Measurements from ENCODE around the gene FCGR1A. TPM values are rescaled to one million over a fixed set of nuclear protein-coding genes. Genes with fewer than 3 reads are reported as not detected.
"Not testable (repeated sequence)": the region's sequence is repeated elsewhere in the genome, so short reads cannot be mapped to it uniquely, and the experiment has no call there.

The FCGR1A gene
- 26.2 TPM for total RNA-seq

- not testable (repeated sequence) for H3K4me1 ChIP-seq (ENCODE audit: insufficient read depth, low read length); H3K9me3 ChIP-seq (ENCODE audit: low read depth, low read length); H3K27me3 ChIP-seq (ENCODE audit: insufficient read depth, low read length)
- peak within 1 kb of the TSS; percentile 16 for H3K4me3 ChIP-seq (ENCODE audit: low read length)
Measured at GRCh38 chr1:149782600-149782999, at the start of gene FCGR1A. Gene FCGR1A, plus strand, starts transcription at chr1:149782694. Its CDS starts 50 bp downstream, at chr1:149782744.

GRCh38 chr1:149732781-149733180 is 49.7 kb upstream of the FCGR1A start:
- not testable (repeated sequence) for H3K27me3 ChIP-seq (ENCODE audit: insufficient read depth, low read length); H3K4me3 ChIP-seq (ENCODE audit: low read length); H3K4me1 ChIP-seq (ENCODE audit: insufficient read depth, low read length); H3K9me3 ChIP-seq (ENCODE audit: low read depth, low read length)

- H3K9me3 ChIP-seq (ENCODE audit: low read depth, low read length); H3K4me1 ChIP-seq (ENCODE audit: insufficient read depth, low read length); H3K4me3 ChIP-seq (ENCODE audit: low read length); H3K27me3 ChIP-seq (ENCODE audit: insufficient read depth, low read length): not testable (repeated sequence)
Measured at GRCh38 chr1:149734692-149735091, 47.8 kb upstream of the FCGR1A start.

DNA sequence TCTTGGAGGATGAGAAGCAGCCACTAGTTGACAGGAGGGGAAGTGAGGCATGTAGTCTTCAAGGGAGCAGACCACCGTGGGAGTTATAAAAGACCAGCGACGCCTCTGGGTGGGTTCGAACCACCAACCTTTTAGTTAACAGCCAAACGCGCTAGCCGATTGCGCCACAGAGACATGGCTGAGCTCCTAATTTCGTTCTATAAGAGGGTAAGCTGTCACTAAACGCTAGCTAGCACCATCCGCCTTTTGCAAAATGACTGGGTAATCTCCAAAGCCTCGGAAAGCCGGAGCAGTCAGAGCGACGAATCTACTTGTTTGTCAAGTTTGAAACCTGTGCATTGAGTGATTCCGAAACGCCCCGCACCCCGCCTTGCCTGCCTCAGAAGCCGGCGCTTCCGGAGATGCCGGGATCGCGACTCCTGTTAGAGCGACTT is 42.3 kb upstream of the FCGR1A start:
- H3K4me1 ChIP-seq (ENCODE audit: insufficient read depth, low read length); H3K9me3 ChIP-seq (ENCODE audit: low read depth, low read length); H3K4me3 ChIP-seq (ENCODE audit: low read length); H3K27me3 ChIP-seq (ENCODE audit: insufficient read depth, low read length): not testable (repeated sequence)

GRCh38 chr1:149740590-149741230 is 41.8 kb upstream of the FCGR1A start:
- not testable (repeated sequence) for H3K4me3 ChIP-seq (ENCODE audit: low read length); H3K27me3 ChIP-seq (ENCODE audit: insufficient read depth, low read length); H3K9me3 ChIP-seq (ENCODE audit: low read depth, low read length); H3K4me1 ChIP-seq (ENCODE audit: insufficient read depth, low read length)

DNA sequence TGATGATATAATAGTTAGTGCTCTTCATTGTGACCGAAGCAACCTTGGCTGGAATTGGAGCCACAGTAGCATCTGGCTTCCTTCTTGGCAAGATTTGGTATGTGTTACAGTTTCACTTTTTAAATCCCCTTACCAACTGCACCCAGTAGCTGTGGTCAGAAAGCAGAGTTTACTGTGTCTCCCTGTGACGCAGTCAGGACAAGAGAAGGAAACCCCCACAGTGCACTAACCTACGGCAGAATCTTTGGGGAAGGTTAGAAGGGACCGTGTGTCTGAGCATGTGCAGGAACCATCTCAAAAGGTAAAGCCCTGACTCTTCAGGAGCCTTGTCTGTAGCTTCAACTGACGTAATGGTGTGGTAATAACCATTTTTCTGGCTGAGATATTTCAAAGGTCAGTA is 40.6 kb upstream of the FCGR1A start:
- H3K9me3 ChIP-seq (ENCODE audit: low read depth, low read length); H3K4me1 ChIP-seq (ENCODE audit: insufficient read depth, low read length); H3K4me3 ChIP-seq (ENCODE audit: low read length); H3K27me3 ChIP-seq (ENCODE audit: insufficient read depth, low read length): not testable (repeated sequence)

- H3K27me3 ChIP-seq (ENCODE audit: insufficient read depth, low read length); H3K4me3 ChIP-seq (ENCODE audit: low read length); H3K9me3 ChIP-seq (ENCODE audit: low read depth, low read length); H3K4me1 ChIP-seq (ENCODE audit: insufficient read depth, low read length): not testable (repeated sequence)
Measured at GRCh38 chr1:149746463-149747356, 35.8 kb upstream of the FCGR1A start.

- not testable (repeated sequence) for H3K9me3 ChIP-seq (ENCODE audit: low read depth, low read length); H3K4me3 ChIP-seq (ENCODE audit: low read length); H3K4me1 ChIP-seq (ENCODE audit: insufficient read depth, low read length); H3K27me3 ChIP-seq (ENCODE audit: insufficient read depth, low read length)
Measured at GRCh38 chr1:149747359-149748143, 34.9 kb upstream of the FCGR1A start.

DNA sequence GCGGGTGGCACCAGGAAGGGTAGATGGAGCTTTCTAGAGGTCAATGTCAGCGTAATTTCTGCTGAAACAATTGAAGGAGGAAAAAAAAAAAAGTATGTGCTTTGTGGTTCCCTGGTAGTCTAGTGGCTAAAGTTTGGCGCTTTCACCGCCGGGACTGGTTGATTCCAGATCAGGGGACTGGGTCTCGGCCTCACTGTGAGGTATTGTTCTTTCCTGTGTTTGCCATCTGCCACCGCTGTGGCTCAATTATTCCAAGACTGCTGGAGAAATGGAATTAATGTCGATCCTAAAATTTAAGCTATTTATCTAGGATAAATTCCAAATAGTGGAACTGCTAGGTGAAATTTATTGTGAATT is 34.4 kb upstream of the FCGR1A start:
- H3K27me3 ChIP-seq (ENCODE audit: insufficient read depth, low read length); H3K4me3 ChIP-seq (ENCODE audit: low read length); H3K9me3 ChIP-seq (ENCODE audit: low read depth, low read length); H3K4me1 ChIP-seq (ENCODE audit: insufficient read depth, low read length): not testable (repeated sequence)

- not testable (repeated sequence) for H3K27me3 ChIP-seq (ENCODE audit: insufficient read depth, low read length); H3K4me1 ChIP-seq (ENCODE audit: insufficient read depth, low read length); H3K4me3 ChIP-seq (ENCODE audit: low read length); H3K9me3 ChIP-seq (ENCODE audit: low read depth, low read length)
Measured at GRCh38 chr1:149750562-149750961, 31.9 kb upstream of the FCGR1A start.

GRCh38 chr1:149752186-149752585 is 30.3 kb upstream of the FCGR1A start:
- not testable (repeated sequence) for H3K9me3 ChIP-seq (ENCODE audit: low read depth, low read length); H3K4me3 ChIP-seq (ENCODE audit: low read length); H3K4me1 ChIP-seq (ENCODE audit: insufficient read depth, low read length); H3K27me3 ChIP-seq (ENCODE audit: insufficient read depth, low read length)

DNA sequence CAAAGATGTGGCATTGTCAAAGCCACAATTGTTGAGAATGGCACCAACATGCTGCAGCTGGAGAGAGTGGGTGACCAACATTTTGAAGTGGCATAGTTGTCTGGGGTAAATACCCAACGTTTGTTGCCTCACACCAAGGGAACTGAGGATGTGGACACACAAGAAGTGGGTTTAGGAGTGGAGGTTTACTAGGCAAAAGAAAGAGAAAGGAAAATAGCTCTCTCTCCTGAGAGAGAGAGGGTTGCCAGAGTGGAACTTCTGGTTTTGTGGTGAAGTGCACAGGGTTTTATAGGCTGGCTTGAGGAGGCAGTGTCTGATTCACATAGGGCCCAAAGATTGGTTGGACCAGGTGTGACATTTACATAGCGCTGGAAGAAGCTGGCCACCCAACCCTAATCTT is 29.0 kb upstream of the FCGR1A start:
- H3K27me3 ChIP-seq (ENCODE audit: insufficient read depth, low read length); H3K4me1 ChIP-seq (ENCODE audit: insufficient read depth, low read length); H3K9me3 ChIP-seq (ENCODE audit: low read depth, low read length); H3K4me3 ChIP-seq (ENCODE audit: low read length): not testable (repeated sequence)

GRCh38 chr1:149755294-149755693 is 27.2 kb upstream of the FCGR1A start:
- not testable (repeated sequence) for H3K4me3 ChIP-seq (ENCODE audit: low read length); H3K9me3 ChIP-seq (ENCODE audit: low read depth, low read length); H3K27me3 ChIP-seq (ENCODE audit: insufficient read depth, low read length)

GRCh38 chr1:149762294-149762693 is 20.2 kb upstream of the FCGR1A start:
- not testable (repeated sequence) for H3K4me3 ChIP-seq (ENCODE audit: low read length); H3K9me3 ChIP-seq (ENCODE audit: low read depth, low read length); H3K27me3 ChIP-seq (ENCODE audit: insufficient read depth, low read length); H3K4me1 ChIP-seq (ENCODE audit: insufficient read depth, low read length)

More at GRCh38 chr1:149755294-149755693, 27.2 kb upstream of the FCGR1A start:
- H3K4me1 ChIP-seq (ENCODE audit: insufficient read depth, low read length): not testable (repeated sequence)

DNA sequence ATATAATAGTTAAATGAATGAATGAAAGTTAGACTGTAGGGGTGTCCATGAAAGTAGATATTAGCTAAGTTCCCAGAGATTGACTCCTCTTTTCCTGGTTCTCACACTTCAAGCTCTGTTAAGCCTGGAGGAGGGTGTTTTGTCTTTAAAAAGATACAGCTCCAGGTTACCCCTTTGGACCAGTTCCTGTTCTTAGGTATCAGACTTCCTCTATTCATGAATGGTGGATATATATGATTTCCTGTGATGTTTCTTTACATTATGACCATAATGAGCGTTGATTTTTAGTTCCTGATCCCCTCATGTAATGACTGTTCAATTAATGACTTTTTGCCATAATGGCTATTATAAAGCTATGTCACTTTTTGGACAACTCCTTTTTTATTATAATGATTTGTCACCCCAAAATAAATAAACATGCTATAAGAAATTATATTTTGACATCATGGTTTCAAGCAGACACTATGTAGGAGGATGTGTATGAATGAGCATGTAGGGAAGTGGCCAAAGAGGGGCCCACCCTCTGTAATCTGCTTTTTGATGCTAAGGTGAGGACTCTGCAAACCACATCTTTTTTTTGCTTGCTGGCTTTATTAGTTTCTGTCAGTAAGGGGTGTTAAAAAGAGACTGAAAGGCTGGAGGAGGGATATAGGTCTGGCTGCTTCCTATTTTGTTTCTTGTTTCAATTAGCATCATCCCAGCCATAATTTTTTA is 18.2 kb upstream of the FCGR1A start:
- not testable (repeated sequence) for H3K9me3 ChIP-seq (ENCODE audit: low read depth, low read length); H3K4me1 ChIP-seq (ENCODE audit: insufficient read depth, low read length); H3K4me3 ChIP-seq (ENCODE audit: low read length); H3K27me3 ChIP-seq (ENCODE audit: insufficient read depth, low read length)

Data from mononuclear cell (primary cell).